ENCODE measurements around the gene CDK10. TPM values are rescaled to one million over a fixed set of nuclear protein-coding genes. Genes with fewer than 3 reads are reported as not detected.

The CDK10 gene
- total and polyA plus RNA-seq, 9 of the 15 experiments (the other 6 are each of a cell fraction or from before 2014, with no cell fraction given): 2.0 to 85.1 (median 40.1) TPM

GRCh38 chr16:89730610-89731234 is 44.2 kb downstream of the CDK10 start:
- TF ChIP-seq POLR2AphosphoS2 (IDR thresholded peaks at IDR 0.05; ENCODE audit: low read length): 0 out of 2 replicates have a peak, but pooled peaks have one; percentile 46
- TF ChIP-seq POLR2A (conservative IDR thresholded peaks at IDR 0.05): peak; percentile 50; the same call in 1 of the 2 replicates
- TF ChIP-seq THAP12 (CRISPR knock-in tag; IDR thresholded peaks at IDR 0.05): no peak
- TF ChIP-seq ZFPM2 (CRISPR knock-in tag; IDR thresholded peaks at IDR 0.05): no peak
- TF ChIP-seq, protein P1, sequence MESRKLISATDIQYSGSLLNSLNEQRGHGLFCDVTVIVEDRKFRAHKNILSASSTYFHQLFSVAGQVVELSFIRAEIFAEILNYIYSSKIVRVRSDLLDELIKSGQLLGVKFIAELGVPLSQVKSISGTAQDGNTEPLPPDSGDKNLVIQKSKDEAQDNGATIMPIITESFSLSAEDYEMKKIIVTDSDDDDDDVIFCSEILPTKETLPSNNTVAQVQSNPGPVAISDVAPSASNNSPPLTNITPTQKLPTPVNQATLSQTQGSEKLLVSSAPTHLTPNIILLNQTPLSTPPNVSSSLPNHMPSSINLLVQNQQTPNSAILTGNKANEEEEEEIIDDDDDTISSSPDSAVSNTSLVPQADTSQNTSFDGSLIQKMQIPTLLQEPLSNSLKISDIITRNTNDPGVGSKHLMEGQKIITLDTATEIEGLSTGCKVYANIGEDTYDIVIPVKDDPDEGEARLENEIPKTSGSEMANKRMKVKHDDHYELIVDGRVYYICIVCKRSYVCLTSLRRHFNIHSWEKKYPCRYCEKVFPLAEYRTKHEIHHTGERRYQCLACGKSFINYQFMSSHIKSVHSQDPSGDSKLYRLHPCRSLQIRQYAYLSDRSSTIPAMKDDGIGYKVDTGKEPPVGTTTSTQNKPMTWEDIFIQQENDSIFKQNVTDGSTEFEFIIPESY (CRISPR knock-in tag; IDR thresholded peaks at IDR 0.05): peak; percentile 42; the same call in 1 of the 2 replicates
- TF ChIP-seq SUPT5H (IDR thresholded peaks at IDR 0.05): peak; percentile 21; the same call in 1 of the 2 replicates
- no peak for TF ChIP-seq FOXA3 (CRISPR knock-in tag; conservative IDR thresholded peaks at IDR 0.05 in 1 of 2, IDR thresholded peaks at IDR 0.05 in 1 of 2)
- TF ChIP-seq POLR2G (IDR thresholded peaks at IDR 0.05; ENCODE audit: low read depth, low read length): peak; percentile 71
- no peak for TF ChIP-seq POLR2B (IDR thresholded peaks at IDR 0.05; ENCODE audit: low read depth, partially characterized antibody)
- no peak for TF ChIP-seq ZNF444 (CRISPR knock-in tag; IDR thresholded peaks at IDR 0.05)
- no peak for TF ChIP-seq ZNF165 (CRISPR knock-in tag; IDR thresholded peaks at IDR 0.05; ENCODE audit: borderline replicate concordance)
- TF ChIP-seq SRF (CRISPR knock-in tag; IDR thresholded peaks at IDR 0.05): no peak
- TF ChIP-seq RBFOX2 (IDR thresholded peaks at IDR 0.05; ENCODE audit: low read depth, low read length): peak; percentile 49; the same call in 1 of the 2 replicates
- TF ChIP-seq ZNF398 (CRISPR knock-in tag; IDR thresholded peaks at IDR 0.05): no peak
- FAIRE-seq (no peak), ATAC-seq (no peak), DNase-seq (ENCODE audit: extremely low read depth in 1 of 4, low spot score in 3 of 4) (no peak)
- no peak overlapping the region for H3K4me2 ChIP-seq (ENCODE audit: insufficient read depth, low read length)
- no peak overlapping the region for H3K27ac ChIP-seq (ENCODE audit: extremely low read depth, low read depth, low read length)
- H4K20me1 ChIP-seq (replicated peaks; ENCODE audit: control insufficient read depth, insufficient read depth, low read length): no peaks in the 10 kb centered on the region
- H3K4me3 ChIP-seq: no peak overlapping the region
- ChIA-PET CTCF (ENCODE audit: low intra/inter-chr PET ratio) (no interaction called here), POLR2A (interaction anchor here (1.6 to 2.1 kb wide), 2 partner anchors 8 to 12 kb away, joined by 3 to 9 read pairs; no protein-coding TSS in a partner anchor)
- no TSS peak for BruUV-seq (replicated peaks)
- peaks cover 5% of the 10 kb centered on the region; the same call in 1 of the 3 replicates for H3K79me2 ChIP-seq (ENCODE audit: control insufficient read depth, insufficient read depth, low read length)
- no peaks in the 10 kb centered on the region for H3K27me3 ChIP-seq (ENCODE audit: control insufficient read depth in 2 of 2, insufficient read depth in 2 of 2, low read length in 2 of 2)
- peak overlapping the region in 1 of 2 experiments; percentile 29; a peak in 1 of 4 replicates for H3K9ac ChIP-seq (ENCODE audit: insufficient read depth in 1 of 2, low read depth in 2 of 2, low read length in 2 of 2)
- peaks cover 0 to 17% of the 10 kb centered on the region in 2 experiments; a peak in 1 of 5 replicates for H3K4me1 ChIP-seq (replicated peaks in 1 of 2; ENCODE audit: control insufficient read depth in 2 of 2, insufficient read depth in 2 of 2, low read length in 2 of 2)
- in situ Hi-C loops (cut with MboI) (no loop called here), intact Hi-C loops (cut with micrococcal nuclease) (no loop called here)
- no peak overlapping the region for H2AFZ ChIP-seq (ENCODE audit: low read depth, low read length)
- peaks cover 94% of the 10 kb centered on the region for H3K36me3 ChIP-seq (ENCODE audit: control insufficient read depth, insufficient read depth, low read length)
- H3K9me3 ChIP-seq (replicated peaks; ENCODE audit: control insufficient read depth, insufficient read depth, low read depth, low read length): no peaks in the 10 kb centered on the region
- no peaks in the 10 kb centered on the region for H3K9me1 ChIP-seq (ENCODE audit: control insufficient read depth, insufficient read depth, low read length)
- WGBS (ENCODE audit: insufficient coverage, low coverage, missing lambda C conversion rate): 87% methylated on average over 18 of the region's 22 CpGs
